ENCODE data around the gene PRRG2.

DNA sequence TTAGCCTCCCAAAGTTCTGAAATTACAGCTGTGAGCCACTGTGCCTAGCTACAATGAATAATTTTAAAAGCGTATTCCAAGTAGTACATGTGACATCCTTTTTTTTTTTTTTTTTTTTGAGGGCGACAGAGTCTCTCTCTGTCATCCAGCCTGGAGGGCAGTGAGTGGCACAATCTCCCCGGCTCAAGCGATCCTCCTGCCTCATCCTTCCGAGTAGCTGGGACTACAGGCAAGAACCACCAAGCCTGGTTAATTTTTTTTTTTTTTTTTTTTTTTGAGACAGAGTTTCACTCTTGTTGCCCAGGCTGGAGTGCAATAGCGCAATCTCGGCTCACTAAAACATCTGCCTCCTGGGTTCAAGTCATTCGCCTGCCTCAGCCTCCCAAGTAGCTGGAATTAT is 6.1 kb downstream of the PRRG2 start:
- TF ChIP-seq, protein P1, sequence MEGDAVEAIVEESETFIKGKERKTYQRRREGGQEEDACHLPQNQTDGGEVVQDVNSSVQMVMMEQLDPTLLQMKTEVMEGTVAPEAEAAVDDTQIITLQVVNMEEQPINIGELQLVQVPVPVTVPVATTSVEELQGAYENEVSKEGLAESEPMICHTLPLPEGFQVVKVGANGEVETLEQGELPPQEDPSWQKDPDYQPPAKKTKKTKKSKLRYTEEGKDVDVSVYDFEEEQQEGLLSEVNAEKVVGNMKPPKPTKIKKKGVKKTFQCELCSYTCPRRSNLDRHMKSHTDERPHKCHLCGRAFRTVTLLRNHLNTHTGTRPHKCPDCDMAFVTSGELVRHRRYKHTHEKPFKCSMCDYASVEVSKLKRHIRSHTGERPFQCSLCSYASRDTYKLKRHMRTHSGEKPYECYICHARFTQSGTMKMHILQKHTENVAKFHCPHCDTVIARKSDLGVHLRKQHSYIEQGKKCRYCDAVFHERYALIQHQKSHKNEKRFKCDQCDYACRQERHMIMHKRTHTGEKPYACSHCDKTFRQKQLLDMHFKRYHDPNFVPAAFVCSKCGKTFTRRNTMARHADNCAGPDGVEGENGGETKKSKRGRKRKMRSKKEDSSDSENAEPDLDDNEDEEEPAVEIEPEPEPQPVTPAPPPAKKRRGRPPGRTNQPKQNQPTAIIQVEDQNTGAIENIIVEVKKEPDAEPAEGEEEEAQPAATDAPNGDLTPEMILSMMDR (IDR thresholded peaks at IDR 0.05): no peak
- no peak for TF ChIP-seq POLR2AphosphoS5 (IDR thresholded peaks at IDR 0.05)

All from sigmoid colon (tissue), 4 donors.